CD4-positive, CD25-positive, alpha-beta regulatory T cell (primary cell): ENCODE results near the gene MRPL18. TPM values are rescaled to one million over a fixed set of nuclear protein-coding genes. Genes with fewer than 3 reads are reported as not detected.
A peak's percentile ranks its signal among the peaks of the same experiment; 100 is the strongest.
"Not testable (repeated sequence)": the region's sequence is repeated elsewhere in the genome, so short reads cannot be mapped to it uniquely, and the experiment has no call there.

ENCODE experiments used
- ATAC-seq, 2 donors: fragments of 150-1000 bp; cut with Tn5 transposase; one replicate each; pipeline ENCODE4 v1.10.0; 2021; ENCODE audit warnings: low read depth in 2 of 2, moderate number of reproducible peaks in 2 of 2, moderate library complexity in 1 of 2
- DNase-seq, 3 donors: peaks; one replicate each; pipeline versions ENCODE4 v3.0.0 to v3.0.0-alpha.2; 2012 to 2022; ENCODE audit warnings: mixed read lengths in 1 of 3
- H3K27ac ChIP-seq: one replicate; pipeline ENCODE4 v1.7.0; 2013; ENCODE audit warnings: mild to moderate bottlenecking, low read length; ENCODE audit not compliant: insufficient read depth, poor library complexity, severe bottlenecking
- H3K27me3 ChIP-seq: one replicate; pipeline ENCODE4 v1.7.0; 2013; ENCODE audit warnings: low read length; ENCODE audit not compliant: control insufficient read depth, insufficient read depth
- H3K36me3 ChIP-seq: one replicate; pipeline ENCODE4 v1.7.0; 2013; ENCODE audit warnings: mild to moderate bottlenecking, low read length, moderate library complexity; ENCODE audit not compliant: control insufficient read depth, insufficient read depth
- H3K4me1 ChIP-seq: 2 replicates; pipeline ENCODE4 v1.7.0; 2013; ENCODE audit warnings: mild to moderate bottlenecking, low read length; ENCODE audit not compliant: insufficient read depth, control insufficient read depth, poor library complexity, severe bottlenecking
- H3K4me3 ChIP-seq: one replicate; pipeline ENCODE4 v1.7.0; 2013; ENCODE audit warnings: low read depth, mild to moderate bottlenecking, low read length, moderate library complexity
- H3K9me3 ChIP-seq, 2 experiments: 1 replicate in 1 of 2; 2 replicates in 1 of 2; pipeline ENCODE4 v1.7.0; 2013; ENCODE audit warnings: low read length in 2 of 2, mild to moderate bottlenecking in 1 of 2, moderate library complexity in 1 of 2; ENCODE audit not compliant: control insufficient read depth in 2 of 2
- H3K27ac Mint-ChIP-seq, 3 donors: one replicate each; pipeline ENCODE4 v1.8.0; 2020 to 2022; ENCODE audit warnings: mild to moderate bottlenecking in 3 of 3, mixed read lengths in 3 of 3, moderate library complexity in 2 of 3
- H3K27me3 Mint-ChIP-seq: one replicate; pipeline ENCODE4 v1.8.0; 2022; ENCODE audit warnings: mild to moderate bottlenecking, mixed read lengths
- H3K36me3 Mint-ChIP-seq: one replicate; pipeline ENCODE4 v1.8.0; 2020; ENCODE audit warnings: mixed read lengths
- H3K4me1 Mint-ChIP-seq, 4 donors: one replicate each; pipeline ENCODE4 v1.8.0; 2020 to 2022; ENCODE audit warnings: mixed read lengths in 4 of 4, mild to moderate bottlenecking in 1 of 4
- H3K4me3 Mint-ChIP-seq, 4 donors: one replicate each; pipeline ENCODE4 v1.8.0; 2020 to 2022; ENCODE audit warnings: mild to moderate bottlenecking in 4 of 4, mixed read lengths in 4 of 4, moderate library complexity in 3 of 4
- H3K9me3 Mint-ChIP-seq, 7 donors: one replicate each; pipeline ENCODE4 v1.8.0; 2020 to 2022; ENCODE audit warnings: mixed read lengths in 7 of 7, mild to moderate bottlenecking in 3 of 7, moderate library complexity in 2 of 7
- polyA plus RNA-seq, 4 donors: library from polyadenylated mRNA; unstranded; fragments of 300-500 nt; fragmentation: Illumina TruSeq; gene quantifications; one replicate each; pipeline ENCODE4 v1.2.3, GENCODE V29; 2021
- total RNA-seq: library from RNA; stranded (reverse); gene quantifications from one replicate; pipeline ENCODE4 v1.2.3, GENCODE V29; 2022

Gene MRPL18
- total and polyA plus RNA-seq, 5 donors from 2014 or later: 21.7 to 122 (median 94.5) TPM

- Mint-ChIP-seq H3K27me3 (no peaks in the 10 kb centered on the region), H3K27ac (peak overlapping the region; percentile 90 to 99 (median 93)), H3K4me1 (peaks cover 0 to 17% (median 12%) of the 10 kb centered on the region in 4 donors), H3K9me3 (no peaks in the 10 kb centered on the region), H3K4me3 (peak overlapping the region; percentile 36 to 81 (median 74)), H3K36me3 (peaks cover 7% of the 10 kb centered on the region)
- H3K36me3 ChIP-seq: no peaks in the 10 kb centered on the region
- H3K4me1 ChIP-seq: peaks cover 12% of the 10 kb centered on the region
- H3K9me3 ChIP-seq: no peaks in the 10 kb centered on the region
- ATAC-seq (peak; percentile 56 to 59), DNase-seq (peak in 2 of 3 donors; percentile 33 to 62)
- no peak overlapping the region for H3K27ac ChIP-seq
- peak overlapping the region; percentile 70 for H3K4me3 ChIP-seq
- no peaks in the 10 kb centered on the region for H3K27me3 ChIP-seq
Observed at GRCh38 chr6:159819932-159820640, 29.8 kb downstream of the MRPL18 start.

GRCh38 chr6:159821122-159821521 lies 30.9 kb downstream of the MRPL18 start:
- H3K4me1 Mint-ChIP-seq: peaks cover 0 to 17% (median 12%) of the 10 kb centered on the region in 4 donors
- Histone ChIP-seq H3K4me1 (peaks cover 12% of the 10 kb centered on the region), H3K27ac (no peak overlapping the region), H3K27me3 (no peaks in the 10 kb centered on the region), H3K36me3 (no peaks in the 10 kb centered on the region), H3K9me3 (no peaks in the 10 kb centered on the region), H3K4me3 (no peak overlapping the region)
- no peaks in the 10 kb centered on the region for H3K27me3 Mint-ChIP-seq
- H3K4me3 Mint-ChIP-seq: peak overlapping the region in 1 of 4 donors; percentile 83
- DNase-seq (no peak), ATAC-seq (no peak)
- H3K9me3 Mint-ChIP-seq: no peaks in the 10 kb centered on the region
- peak overlapping the region in 2 of 3 donors; percentile 90 to 93 for H3K27ac Mint-ChIP-seq
- H3K36me3 Mint-ChIP-seq: peaks cover 7% of the 10 kb centered on the region

DNA sequence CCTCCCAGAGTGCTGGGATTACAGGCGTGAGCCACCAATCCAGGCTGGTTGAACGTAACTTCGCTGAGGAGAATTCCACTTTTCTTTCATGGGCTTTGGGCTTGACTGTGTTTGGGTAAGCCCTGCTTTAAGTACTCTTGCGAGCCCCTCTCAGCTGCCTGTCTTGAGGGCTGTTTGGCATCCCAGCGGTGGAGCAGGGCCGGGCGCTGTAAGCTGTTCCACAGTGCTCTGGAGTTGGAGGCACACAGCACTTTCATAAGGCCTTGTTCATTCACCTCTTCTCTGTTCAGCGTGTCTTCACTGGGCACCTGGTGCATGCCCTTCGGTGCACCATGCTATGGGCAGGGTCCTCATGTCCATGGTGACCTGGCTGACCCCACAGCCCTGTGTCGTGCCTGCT lies 31.5 kb downstream of the MRPL18 start:
- ATAC-seq (no peak), DNase-seq (no peak)
- Histone ChIP-seq H3K4me3 (no peak overlapping the region), H3K4me1 (peaks cover 12% of the 10 kb centered on the region), H3K27me3 (no peaks in the 10 kb centered on the region), H3K27ac (no peak overlapping the region), H3K9me3 (no peaks in the 10 kb centered on the region), H3K36me3 (no peaks in the 10 kb centered on the region)
- Mint-ChIP-seq H3K9me3 (no peaks in the 10 kb centered on the region), H3K36me3 (peaks cover 7% of the 10 kb centered on the region), H3K27me3 (peaks cover 5% of the 10 kb centered on the region), H3K4me1 (peaks cover 0 to 17% (median 12%) of the 10 kb centered on the region in 4 donors), H3K4me3 (no peak overlapping the region), H3K27ac (no peak overlapping the region)

GRCh38 chr6:159823953-159824352 lies 33.7 kb downstream of the MRPL18 start:
- no peak overlapping the region for H3K27ac ChIP-seq
- Mint-ChIP-seq H3K27ac (peak overlapping the region in 1 of 3 donors; percentile 64), H3K27me3 (peaks cover 5% of the 10 kb centered on the region), H3K9me3 (no peaks in the 10 kb centered on the region), H3K4me3 (no peak overlapping the region), H3K4me1 (peaks cover 0 to 17% (median 12%) of the 10 kb centered on the region in 4 donors), H3K36me3 (peaks cover 7% of the 10 kb centered on the region)
- no peak overlapping the region for H3K4me3 ChIP-seq
- H3K27me3 ChIP-seq: no peaks in the 10 kb centered on the region
- H3K36me3 ChIP-seq: no peaks in the 10 kb centered on the region
- ATAC-seq (no peak), DNase-seq (no peak)
- H3K4me1 ChIP-seq: peaks cover 12% of the 10 kb centered on the region
- no peaks in the 10 kb centered on the region for H3K9me3 ChIP-seq

DNA sequence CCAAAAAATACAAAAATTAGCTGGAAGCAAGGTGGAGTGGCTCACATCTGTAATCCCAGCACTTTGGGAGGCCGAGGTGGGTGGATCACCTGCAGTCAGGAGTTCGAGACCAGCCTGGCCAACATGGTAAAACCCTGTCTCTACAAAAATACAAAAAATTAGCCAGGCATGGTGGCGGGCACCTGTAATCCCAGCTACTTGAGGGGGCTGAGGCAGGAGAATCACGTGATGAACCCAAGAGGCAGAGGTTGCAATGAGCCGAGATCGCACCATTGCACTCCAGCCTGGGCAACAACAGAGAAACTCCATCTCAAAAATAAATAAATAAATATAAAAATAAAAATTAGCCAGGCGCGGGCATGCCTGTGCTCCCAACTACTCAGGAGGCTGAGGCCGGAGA lies 34.4 kb downstream of the MRPL18 start:
- H3K4me3 ChIP-seq, H3K4me3 Mint-ChIP-seq, ATAC-seq, H3K36me3 ChIP-seq, DNase-seq, H3K27me3 ChIP-seq, H3K4me1 ChIP-seq, H3K36me3 Mint-ChIP-seq, H3K27ac ChIP-seq, H3K27me3 Mint-ChIP-seq, H3K27ac Mint-ChIP-seq, H3K9me3 ChIP-seq, H3K9me3 Mint-ChIP-seq: not testable (repeated sequence)
- peaks cover 0 to 12% (median 10%) of the 10 kb centered on the region in 4 donors for H3K4me1 Mint-ChIP-seq

GRCh38 chr6:159826004-159826403 lies 35.7 kb downstream of the MRPL18 start:
- H3K27ac Mint-ChIP-seq: no peak overlapping the region
- ATAC-seq (no peak), DNase-seq (no peak)
- H3K36me3 Mint-ChIP-seq: no peaks in the 10 kb centered on the region
- no peaks in the 10 kb centered on the region for H3K36me3 ChIP-seq
- peaks cover 5% of the 10 kb centered on the region for H3K27me3 Mint-ChIP-seq
- no peak overlapping the region for H3K27ac ChIP-seq
- H3K4me1 Mint-ChIP-seq: peaks cover 0 to under 1% (median 0%) of the 10 kb centered on the region in 4 donors
- H3K9me3 ChIP-seq: no peaks in the 10 kb centered on the region
- H3K4me3 Mint-ChIP-seq: no peak overlapping the region
- H3K4me1 ChIP-seq: no peaks in the 10 kb centered on the region
- H3K9me3 Mint-ChIP-seq: no peaks in the 10 kb centered on the region
- no peaks in the 10 kb centered on the region for H3K27me3 ChIP-seq
- no peak overlapping the region for H3K4me3 ChIP-seq

DNA sequence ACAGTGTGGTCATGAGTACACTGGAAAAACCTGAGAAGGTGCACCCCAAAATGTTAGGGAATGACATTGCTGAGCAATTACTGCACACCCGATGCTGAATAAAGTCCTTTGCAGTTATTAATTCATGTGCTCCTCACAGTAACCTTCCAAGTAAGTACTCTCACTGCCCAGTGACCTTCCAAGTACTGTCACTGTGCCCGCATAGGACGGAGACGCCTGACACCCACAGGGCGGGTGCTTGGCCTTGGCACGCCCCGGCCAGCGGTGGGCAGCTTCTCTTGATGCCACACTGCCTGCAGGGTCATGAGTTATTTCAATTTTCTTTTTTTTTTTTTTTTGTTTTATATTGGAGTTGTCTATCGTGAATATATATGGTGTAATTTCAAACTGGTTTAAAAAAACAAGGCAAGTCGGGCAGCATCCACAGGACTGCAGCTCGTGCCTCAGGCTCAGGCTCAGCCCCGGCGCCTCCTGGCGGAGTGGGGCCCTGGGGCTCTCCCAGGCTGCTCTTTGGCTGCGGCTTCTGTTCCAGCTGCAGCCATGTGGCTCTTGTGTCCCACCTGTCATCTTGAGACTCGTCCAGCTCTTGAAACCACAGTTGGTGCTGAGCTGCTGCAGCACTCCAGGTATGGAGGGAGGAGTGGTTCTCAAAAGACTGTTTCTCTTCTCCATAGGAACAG lies 36.8 kb downstream of the MRPL18 start:
- Histone ChIP-seq H3K4me3 (no peak overlapping the region), H3K27me3 (no peaks in the 10 kb centered on the region), H3K27ac (no peak overlapping the region), H3K9me3 (no peaks in the 10 kb centered on the region), H3K4me1 (no peaks in the 10 kb centered on the region), H3K36me3 (no peaks in the 10 kb centered on the region)
- Mint-ChIP-seq H3K4me1 (no peaks in the 10 kb centered on the region), H3K9me3 (no peaks in the 10 kb centered on the region), H3K27me3 (peaks cover 5% of the 10 kb centered on the region), H3K36me3 (no peaks in the 10 kb centered on the region), H3K4me3 (no peak overlapping the region), H3K27ac (no peak overlapping the region)
- DNase-seq (no peak), ATAC-seq (no peak)
